Inferior parietal cortex (tissue), 1 donor: ENCODE data around the gene SPG7.
A peak's percentile ranks its signal among the peaks of the same experiment; 100 is the strongest.

Experiments used
- DNase-seq: peaks from one replicate; pipeline ENCODE4 v3.0.0-alpha.2; 2016; ENCODE audit errors: extremely low spot score

SPG7 gene

GRCh38 chr16:89600427-89600826 is 92.2 kb downstream of the SPG7 start:
- no peak for DNase-seq

DNA sequence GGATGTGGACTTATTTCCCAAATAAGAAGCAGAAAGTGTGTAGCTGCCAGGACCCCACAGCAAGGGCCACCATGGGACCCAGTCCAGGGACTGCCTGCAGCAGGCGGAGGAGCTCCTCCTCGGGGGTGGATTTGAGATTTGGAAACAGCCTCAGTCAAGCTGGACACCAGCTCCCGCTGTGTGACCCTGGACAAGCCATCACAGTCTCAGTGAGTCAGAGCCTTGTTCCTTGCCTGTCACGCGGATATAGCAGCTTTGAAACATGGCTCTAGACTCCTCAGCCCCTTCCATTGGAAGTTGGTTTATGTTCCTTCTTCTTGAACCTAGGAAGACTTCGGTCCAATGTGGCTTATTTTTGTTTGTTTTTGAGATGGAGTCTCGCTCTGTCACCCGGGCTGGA is 92.8 kb downstream of the SPG7 start:
- no peak for DNase-seq

DNA sequence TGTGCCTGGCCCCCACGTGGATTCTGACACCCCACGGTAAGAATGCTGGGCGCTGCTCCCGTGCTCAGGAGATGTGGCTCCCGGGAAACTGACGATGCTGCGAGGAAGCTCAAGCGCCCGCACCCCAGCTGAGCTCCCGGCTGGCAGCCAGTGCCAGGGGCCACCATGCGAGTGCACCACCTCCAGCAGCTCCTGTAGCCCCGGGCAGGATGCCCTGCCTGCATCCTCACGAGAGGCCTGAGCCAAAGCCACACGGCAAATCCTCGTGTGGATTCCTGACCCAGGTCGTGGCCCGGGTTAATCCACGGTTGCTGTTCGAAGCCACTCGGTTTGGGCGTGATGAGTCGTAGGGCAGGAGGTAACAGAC is 93.7 kb downstream of the SPG7 start:
- no peak for DNase-seq

GRCh38 chr16:89602273-89602951 is 94.2 kb downstream of the SPG7 start:
- DNase-seq, result peak; percentile 21

DNA sequence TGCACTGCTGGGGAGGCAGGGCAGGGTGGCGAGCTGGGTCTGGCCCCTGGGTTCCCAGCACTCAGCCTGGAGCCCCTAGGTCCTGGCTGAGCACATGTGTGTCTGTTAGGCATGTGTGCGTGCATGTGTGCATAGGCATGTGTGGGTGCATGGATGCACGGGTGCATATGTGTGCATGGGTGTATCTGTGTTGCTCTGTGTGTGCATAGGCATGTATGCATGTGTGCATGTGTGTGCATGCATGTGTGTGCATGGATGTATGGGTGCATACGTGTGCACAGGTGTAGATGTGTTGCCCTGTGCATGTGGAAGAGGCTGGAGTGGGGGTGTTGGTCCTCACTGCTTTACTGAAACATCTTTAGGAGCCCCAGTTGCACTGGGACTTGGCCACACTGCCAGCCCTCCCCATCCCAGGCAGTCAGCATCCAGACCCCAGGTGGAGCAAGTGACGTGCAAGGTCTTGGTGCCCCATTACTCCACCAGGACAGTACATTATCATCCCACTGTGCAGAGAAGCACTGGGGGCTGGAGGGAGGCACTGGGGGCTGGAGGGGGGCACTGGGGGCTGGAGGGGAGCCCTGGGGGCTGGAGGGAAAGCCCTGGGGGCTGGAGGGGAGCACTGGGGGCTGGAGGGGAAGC is 94.9 kb downstream of the SPG7 start:
- no peak for DNase-seq

- no peak for DNase-seq
Observed at GRCh38 chr16:89604764-89605163, 96.6 kb downstream of the SPG7 start.

DNA sequence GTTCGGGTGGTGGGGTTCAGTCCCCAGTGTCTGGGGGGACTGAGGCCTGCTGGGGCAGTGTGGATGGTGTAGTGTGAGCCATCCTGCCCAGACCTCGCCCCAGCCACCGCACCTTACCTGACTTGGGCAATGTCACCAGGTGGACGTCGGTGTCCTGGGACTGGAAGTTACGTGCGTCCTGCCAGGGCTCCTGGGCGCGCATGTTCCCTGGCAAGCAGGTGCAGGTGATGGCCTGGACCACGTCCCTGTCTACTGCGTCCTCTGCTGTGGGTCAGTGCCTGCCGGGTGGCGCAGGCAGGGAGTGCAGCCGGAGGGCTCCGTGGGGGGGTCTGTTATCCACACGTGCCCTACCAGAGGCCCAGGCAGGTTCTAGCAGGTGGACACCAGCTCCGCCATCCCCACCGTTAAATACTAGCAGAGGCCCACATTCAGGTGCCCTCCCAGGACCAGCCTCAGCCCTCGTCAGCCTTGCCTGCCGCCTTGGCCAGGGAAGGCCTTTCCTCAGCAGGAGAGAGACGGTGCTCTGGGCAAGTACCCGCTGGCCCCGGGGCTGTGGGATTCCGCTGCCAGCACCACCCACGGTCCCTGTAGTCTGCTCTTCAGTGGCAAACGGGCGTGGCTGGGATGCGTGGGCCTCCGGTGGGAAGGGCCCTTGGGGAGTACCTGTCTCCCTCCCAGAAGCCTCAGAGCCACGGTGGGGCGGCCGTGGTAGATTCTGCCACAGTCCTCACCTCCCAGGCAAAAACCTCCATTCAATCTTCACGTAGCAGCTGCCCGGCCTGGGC is 97.2 kb downstream of the SPG7 start:
- DNase-seq, result no peak

GRCh38 chr16:89606006-89606405 is 97.8 kb downstream of the SPG7 start:
- DNase-seq, result no peak
